ENCODE data around the gene MAD2L1.

The MAD2L1 gene

GRCh38 chr4:120065974-120066516 is 603 bp downstream of the MAD2L1 start:
- no peak for TF ChIP-seq RAD21 (IDR thresholded peaks at IDR 0.05; ENCODE audit: low read depth)
- TF ChIP-seq CEBPB (IDR thresholded peaks at IDR 0.05), result no peak
- TF ChIP-seq TAF1 (IDR thresholded peaks at IDR 0.05; ENCODE audit: low read depth), result no peak
- TF ChIP-seq ZBTB7A (IDR thresholded peaks at IDR 0.05; ENCODE audit: low read depth), result no peak
- no peak for TF ChIP-seq NFIC (IDR thresholded peaks at IDR 0.05)
- no peak for TF ChIP-seq YY1 (IDR thresholded peaks at IDR 0.05; ENCODE audit: low read depth)
- TF ChIP-seq FOXM1 (IDR thresholded peaks at IDR 0.05; ENCODE audit: borderline replicate concordance, low read depth), result no peak
- TF ChIP-seq TCF12 (IDR thresholded peaks at IDR 0.05; ENCODE audit: low read depth), result no peak
- no peak for TF ChIP-seq EGR1 (IDR thresholded peaks at IDR 0.05)
- TF ChIP-seq TEAD4 (IDR thresholded peaks at IDR 0.05), result no peak
- TF ChIP-seq EP300 (IDR thresholded peaks at IDR 0.05; ENCODE audit: borderline replicate concordance), result no peak
- no peak; the same call in 1 of the 2 replicates for TF ChIP-seq MAX (IDR thresholded peaks at IDR 0.05)
- no peak for TF ChIP-seq USF1 (IDR thresholded peaks at IDR 0.05)
- no peak for TF ChIP-seq CREB1 (IDR thresholded peaks at IDR 0.05; ENCODE audit: low read depth)
- TF ChIP-seq REST (IDR thresholded peaks at IDR 0.05; ENCODE audit: low read depth), result no peak

GRCh38 chr4:120064887-120065286 is 1.8 kb downstream of the MAD2L1 start:
- TF ChIP-seq YY1 (IDR thresholded peaks at IDR 0.05; ENCODE audit: low read depth), result no peak
- TF ChIP-seq NFIC (IDR thresholded peaks at IDR 0.05), result no peak
- TF ChIP-seq RAD21 (IDR thresholded peaks at IDR 0.05; ENCODE audit: low read depth), result no peak
- no peak for TF ChIP-seq USF1 (IDR thresholded peaks at IDR 0.05)
- no peak for TF ChIP-seq EP300 (IDR thresholded peaks at IDR 0.05; ENCODE audit: borderline replicate concordance)
- TF ChIP-seq TCF12 (IDR thresholded peaks at IDR 0.05; ENCODE audit: low read depth), result no peak
- no peak for TF ChIP-seq CREB1 (IDR thresholded peaks at IDR 0.05; ENCODE audit: low read depth)
- TF ChIP-seq TEAD4 (IDR thresholded peaks at IDR 0.05), result no peak
- no peak for TF ChIP-seq FOXM1 (IDR thresholded peaks at IDR 0.05; ENCODE audit: borderline replicate concordance, low read depth)
- TF ChIP-seq TAF1 (IDR thresholded peaks at IDR 0.05; ENCODE audit: low read depth), result no peak
- TF ChIP-seq REST (IDR thresholded peaks at IDR 0.05; ENCODE audit: low read depth), result no peak
- TF ChIP-seq ZBTB7A (IDR thresholded peaks at IDR 0.05; ENCODE audit: low read depth), result no peak
- no peak for TF ChIP-seq CEBPB (IDR thresholded peaks at IDR 0.05)
- no peak for TF ChIP-seq MAX (IDR thresholded peaks at IDR 0.05)

- TF ChIP-seq TCF12 (IDR thresholded peaks at IDR 0.05; ENCODE audit: low read depth) (no peak), EP300 (IDR thresholded peaks at IDR 0.05; ENCODE audit: borderline replicate concordance) (no peak), YY1 (IDR thresholded peaks at IDR 0.05; ENCODE audit: low read depth) (no peak), NFIC (IDR thresholded peaks at IDR 0.05) (no peak), TAF1 (IDR thresholded peaks at IDR 0.05; ENCODE audit: low read depth) (no peak), RAD21 (IDR thresholded peaks at IDR 0.05; ENCODE audit: low read depth) (no peak), ZBTB7A (IDR thresholded peaks at IDR 0.05; ENCODE audit: low read depth) (no peak), CEBPB (IDR thresholded peaks at IDR 0.05) (no peak), MAX (IDR thresholded peaks at IDR 0.05) (no peak), EGR1 (IDR thresholded peaks at IDR 0.05) (no peak), FOXM1 (IDR thresholded peaks at IDR 0.05; ENCODE audit: borderline replicate concordance, low read depth) (no peak), TEAD4 (IDR thresholded peaks at IDR 0.05) (no peak), REST (IDR thresholded peaks at IDR 0.05; ENCODE audit: low read depth) (no peak), USF1 (IDR thresholded peaks at IDR 0.05) (no peak), CREB1 (IDR thresholded peaks at IDR 0.05; ENCODE audit: low read depth) (no peak)
Observed at GRCh38 chr4:120062663-120063195, 3.9 kb downstream of the MAD2L1 start.
